Stomach (tissue), 9 donors: ENCODE measurements around the gene FTH1. TPM values are rescaled to one million over a fixed set of nuclear protein-coding genes. Genes with fewer than 3 reads are reported as not detected.
A peak's percentile ranks its signal among the peaks of the same experiment; 100 is the strongest.

Source experiments
- DNase-seq, 2 donors: peaks; one replicate each; pipeline versions ENCODE4 v3.0.0 to v3.0.0-alpha.2; 2013 to 2019
- H3K27ac ChIP-seq, 5 donors: fragments of 200-600 bp in 4 of 5; sonication (generic) in 4 of 5; one replicate each; pipeline ENCODE4 v1.5.1; 2013 to 2019; ENCODE audit warnings: mild to moderate bottlenecking in 1 of 5, moderate library complexity in 1 of 5
- H3K27me3 ChIP-seq, 3 donors: fragments of 200-600 bp; sonication (generic); one replicate each; pipeline ENCODE4 v1.5.1; 2017 to 2019; ENCODE audit warnings: mixed run types in 1 of 3
- H3K36me3 ChIP-seq, 4 donors: fragments of 200-600 bp; sonication (generic); 1 replicate in 3 of 4; 2 replicates in 1 of 4; pipeline ENCODE4 v1.5.1; 2016 to 2019
- H3K4me1 ChIP-seq, 4 donors: fragments of 200-600 bp; sonication (generic); one replicate each; pipeline ENCODE4 v1.5.1; 2016 to 2019
- H3K4me3 ChIP-seq, 4 donors: fragments of 200-600 bp; sonication (generic) in 3 of 4; one replicate each; pipeline ENCODE4 v1.5.1; 2016 to 2019; ENCODE audit warnings: mild to moderate bottlenecking in 1 of 4
- H3K9me3 ChIP-seq, 4 donors: fragments of 200-600 bp; sonication (generic); one replicate each; pipeline ENCODE4 v1.5.1; 2016 to 2019
- CTCF ChIP-seq, 7 experiments: fragments of 450-650 bp in 4 of 7; fragments of 200-600 bp in 3 of 7; sonication (generic) in 3 of 7; IDR thresholded peaks; one replicate each; pipeline ENCODE4 v1.5.1; 2016 to 2019; ENCODE audit warnings: antibody characterized with exemption in 7 of 7, control low read depth in 2 of 7, mild to moderate bottlenecking in 1 of 7
- EP300 ChIP-seq: sonication (generic); formaldehyde crosslinking; IDR thresholded peaks from one replicate; pipeline ENCODE4 v1.6.1; 2017; ENCODE audit warnings: antibody characterized with exemption
- POLR2A ChIP-seq, 4 donors: fragments of 450-650 bp; IDR thresholded peaks; one replicate each; pipeline ENCODE4 v1.6.1; 2016; ENCODE audit warnings: antibody characterized with exemption in 4 of 4, control low read depth in 2 of 4, mild to moderate bottlenecking in 1 of 4, moderate library complexity in 1 of 4
- POLR2AphosphoS5 ChIP-seq, 3 donors: sonication (generic); formaldehyde crosslinking; IDR thresholded peaks; one replicate each; pipeline ENCODE4 v1.6.1; 2016; ENCODE audit warnings: antibody characterized with exemption in 3 of 3
- WGBS, 5 donors: extraction: QIAGEN DNeasy Blood & Tissue Kit in 3 of 5; methylation state at CpG; one replicate each; pipeline versions ENCODE4 v1.1.5 to v1.1.7; 2013 to 2018; 5-methylcytosine and 5-hydroxymethylcytosine counted together
- intact Hi-C: fragments of 100-400 bp; cut with DNase I; formaldehyde crosslinking; loops from one replicate; pipeline ENCODE4 v1.15.1; 2023; ENCODE audit warnings: low total_unique reads
- polyA plus RNA-seq, 3 donors: library from polyadenylated mRNA; stranded (reverse); fragments of 200-250 nt; gene quantifications; one replicate each; pipeline ENCODE4 v1.2.3, GENCODE V29; 2013
- total RNA-seq, 5 donors: library from RNA; depleted of rRNA; stranded (reverse); fragments of >200 nt; gene quantifications; one replicate each; pipeline versions ENCODE4 v1.1.0 to v1.2.3, GENCODE V29; 2014 to 2016
- donor health status: healthy with polysubstance abuse.
- donor health status: Bipolar disorder and iron deficiency.
- donor health status: healthy.

FTH1 gene
- total and polyA plus RNA-seq, 8 donors = 703 to 8,523 (median 2,035) TPM

DNA sequence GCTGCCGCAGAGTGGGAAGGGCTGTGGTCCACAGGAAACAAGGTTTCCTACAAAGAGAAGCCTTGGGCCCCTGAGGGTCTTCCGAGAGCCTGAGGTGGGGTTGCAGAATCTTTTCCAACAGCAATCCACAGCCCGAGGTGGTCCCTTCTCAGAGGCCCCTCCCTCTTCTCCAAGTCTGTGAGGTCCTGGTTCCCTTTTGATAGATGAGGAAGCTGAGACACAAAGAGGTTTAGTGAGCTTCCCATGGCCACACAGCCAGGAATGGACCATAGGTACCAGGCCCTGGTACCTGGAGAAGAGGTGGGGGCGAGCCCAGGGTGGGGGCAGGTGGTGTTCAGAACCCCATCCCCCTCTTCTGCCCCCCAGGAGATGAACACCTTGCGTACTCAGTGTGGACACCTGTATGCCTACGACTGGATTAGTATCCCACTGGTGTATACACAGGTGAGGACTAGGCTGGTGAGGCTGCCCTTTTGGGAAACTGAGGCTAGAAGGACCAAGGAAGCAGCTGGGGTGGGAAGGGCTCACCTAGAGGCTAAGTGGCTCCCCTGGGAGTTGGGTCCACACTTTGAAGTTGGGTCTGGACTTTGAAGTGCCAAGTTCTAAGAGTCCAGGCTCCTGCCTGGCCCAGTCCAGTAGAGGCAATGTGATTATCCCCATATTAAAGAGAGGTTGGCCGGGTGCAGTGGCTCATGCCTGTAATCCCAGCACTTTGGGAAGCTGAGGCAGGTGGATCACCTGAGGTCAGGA, 10.2 kb downstream of the FTH1 start:
- TF ChIP-seq POLR2AphosphoS5 (IDR thresholded peaks at IDR 0.05) (no peak), EP300 (no peak), CTCF (IDR thresholded peaks at IDR 0.05) (no peak), POLR2A (IDR thresholded peaks at IDR 0.05) (no peak)
- H3K27ac ChIP-seq = no peak overlapping the region
- H3K4me1 ChIP-seq = peaks cover 22 to 58% (median 37%) of the 10 kb centered on the region in 4 donors
- H3K9me3 ChIP-seq = no peaks in the 10 kb centered on the region
- 86 to 91% (median 89%) methylated on average over 5 to 7 of the region's 7 CpGs for WGBS, 5 donors
- DNase-seq = no peak
- peak overlapping the region in 1 of 4 donors; percentile 36 for H3K4me3 ChIP-seq
- H3K36me3 ChIP-seq = peaks cover 0 to 22% (median 12%) of the 10 kb centered on the region in 4 donors
- intact Hi-C loops = loop anchor here (10.0 kb wide), 2 partner anchors 108 to 142 kb away; partner anchors contain the start of gene FADS1
- H3K27me3 ChIP-seq = peaks cover 0 to 15% (median 12%) of the 10 kb centered on the region in 3 donors

DNA sequence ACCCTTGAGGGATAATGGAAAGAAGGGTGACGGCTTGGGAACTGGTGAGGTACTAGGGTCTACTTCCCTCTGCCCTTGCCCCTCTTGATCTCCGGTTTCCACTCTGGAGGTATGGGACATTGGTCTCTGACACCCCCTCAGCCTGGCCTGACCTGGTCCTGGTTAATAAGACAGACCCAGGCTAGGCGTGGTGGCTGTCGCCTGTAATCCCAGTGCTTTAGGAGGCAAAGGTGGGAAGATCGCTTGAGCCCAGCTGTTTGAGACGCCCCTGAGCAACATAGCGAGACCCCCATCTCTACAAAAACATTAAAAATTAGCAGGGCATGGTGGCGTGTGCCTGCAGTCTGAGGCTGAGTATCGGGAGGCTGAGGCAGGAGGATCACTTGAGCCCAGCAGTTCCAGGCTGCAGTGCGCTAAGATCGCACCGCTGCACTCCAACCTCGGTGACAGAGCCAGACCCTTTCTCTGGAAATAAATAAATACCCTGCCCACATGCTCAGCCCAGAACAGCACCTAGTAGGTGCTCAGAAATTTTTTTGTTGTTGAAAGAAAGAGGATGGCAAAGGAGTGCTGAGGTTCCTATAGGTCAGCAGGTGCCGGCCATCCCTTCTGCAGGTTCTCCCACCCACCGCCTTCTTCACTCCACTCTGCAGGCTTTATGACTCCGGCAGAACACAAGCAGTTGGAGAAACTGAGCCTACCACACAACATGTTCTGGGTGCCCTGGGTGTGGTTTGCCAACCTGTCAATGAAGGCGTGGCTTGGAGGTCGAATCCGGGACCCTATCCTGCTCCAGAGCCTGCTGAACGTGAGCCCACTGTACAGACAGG, 11.0 kb downstream of the FTH1 start:
- 84 to 95% (median 88%) methylated on average over 17 to 20 of the region's 20 CpGs for WGBS, 5 donors
- intact Hi-C loops = loop anchor here (10.0 kb wide), 2 partner anchors 108 to 142 kb away; partner anchors contain the start of gene FADS1
- Histone ChIP-seq H3K9me3 (no peaks in the 10 kb centered on the region), H3K4me1 (peaks cover 15 to 50% (median 29%) of the 10 kb centered on the region in 4 donors), H3K36me3 (peaks cover 0 to 19% (median 12%) of the 10 kb centered on the region in 4 donors), H3K27ac (peak overlapping the region in 4 of 5 donors; percentile 65 to 84 (median 83)), H3K4me3 (peak overlapping the region in 3 of 4 donors; percentile 36 to 48 (median 40)), H3K27me3 (peaks cover 0 to 19% (median 12%) of the 10 kb centered on the region in 3 donors)
- no peak for TF ChIP-seq EP300
- no peak for TF ChIP-seq CTCF (IDR thresholded peaks at IDR 0.05)
- TF ChIP-seq POLR2AphosphoS5 (IDR thresholded peaks at IDR 0.05) = no peak
- no peak for TF ChIP-seq POLR2A (IDR thresholded peaks at IDR 0.05)
- DNase-seq = no peak

- Histone ChIP-seq H3K4me1 (peaks cover 11 to 42% (median 20%) of the 10 kb centered on the region in 4 donors), H3K36me3 (peaks cover 0 to 19% (median 11%) of the 10 kb centered on the region in 4 donors), H3K27ac (peak overlapping the region; percentile 26 to 84 (median 82)), H3K9me3 (no peaks in the 10 kb centered on the region), H3K27me3 (peaks cover 0 to 19% (median 12%) of the 10 kb centered on the region in 3 donors), H3K4me3 (peak overlapping the region; percentile 36 to 48 (median 42))
- TF ChIP-seq POLR2AphosphoS5 (IDR thresholded peaks at IDR 0.05) (peak in 1 of 3 donors; percentile 4), POLR2A (IDR thresholded peaks at IDR 0.05) (no peak)
- WGBS, 5 donors = 5 to 10% (median 7%) methylated on average over 37 to 56 of the region's 56 CpGs
- DNase-seq = peak in 1 of 2 donors; percentile 76
- intact Hi-C loops = loop anchor here (10.0 kb wide), 2 partner anchors 109 to 141 kb away; partner anchors contain the start of gene FADS1
Observed at GRCh38 chr11:61955422-61956135, 11.9 kb downstream of the FTH1 start.

DNA sequence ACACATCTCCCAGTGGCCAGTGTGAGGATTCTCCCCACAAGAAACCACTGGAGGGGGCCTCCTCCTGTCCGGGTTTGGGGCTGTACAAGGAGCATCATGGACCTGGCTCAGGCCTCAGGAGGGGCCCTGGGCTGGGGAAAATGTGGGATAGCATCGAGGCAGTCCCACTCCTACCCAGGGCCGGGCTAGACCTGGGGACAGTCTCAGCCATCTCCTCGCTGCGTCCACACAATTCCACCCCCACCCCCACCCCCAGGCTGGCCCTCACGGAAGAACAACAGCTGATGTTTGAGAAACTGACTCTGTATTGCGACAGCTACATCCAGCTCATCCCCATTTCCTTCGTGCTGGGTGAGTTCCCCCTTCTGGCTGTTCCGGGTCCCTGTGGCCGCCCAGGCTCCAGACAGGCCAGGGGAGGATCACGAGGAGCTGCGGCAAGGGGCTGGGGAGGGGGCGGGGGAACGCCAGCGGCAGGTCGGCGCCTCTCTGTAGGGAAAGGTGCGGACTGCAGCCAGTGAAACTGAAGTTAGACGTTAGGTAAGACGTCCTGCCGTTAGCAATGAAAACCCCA, 12.5 kb downstream of the FTH1 start:
- DNase-seq = peak in 1 of 2 donors; percentile 84
- Histone ChIP-seq H3K36me3 (peaks cover 0 to 19% (median 8%) of the 10 kb centered on the region in 4 donors), H3K9me3 (no peaks in the 10 kb centered on the region), H3K27ac (peak overlapping the region; percentile 26 to 84 (median 82)), H3K27me3 (peaks cover 0 to 19% (median 12%) of the 10 kb centered on the region in 3 donors), H3K4me3 (peak overlapping the region; percentile 36 to 48 (median 42)), H3K4me1 (peaks cover 11 to 42% (median 19%) of the 10 kb centered on the region in 4 donors)
- intact Hi-C loops = loop anchor here (10.0 kb wide), 2 partner anchors 110 to 140 kb away; partner anchors contain the start of gene FADS1
- TF ChIP-seq CTCF (IDR thresholded peaks at IDR 0.05) = no peak
- TF ChIP-seq EP300 = no peak
- peak; percentile 38 to 74 (median 51) for TF ChIP-seq POLR2AphosphoS5 (IDR thresholded peaks at IDR 0.05)
- WGBS, 5 donors = 9 to 17% (median 11%) methylated on average over 14 to 21 of the region's 21 CpGs
